GM18867 (cell line): ENCODE data around the gene CMSS1.

ENCODE experiments used
- ATAC-seq: cut with Tn5 transposase; IDR thresholded peaks from one replicate; pipeline ENCODE4 v1.9.1; 2021; ENCODE audit warnings: mild to moderate bottlenecking, moderate library complexity; ENCODE audit not compliant: unreplicated experiment

Gene CMSS1

GRCh38 chr3:99899603-99900002, 81.9 kb downstream of the CMSS1 start:
- ATAC-seq = no peak

GRCh38 chr3:99900248-99900647, 82.6 kb downstream of the CMSS1 start:
- ATAC-seq = no peak

GRCh38 chr3:99901200-99901926, 83.7 kb downstream of the CMSS1 start:
- ATAC-seq = no peak

DNA sequence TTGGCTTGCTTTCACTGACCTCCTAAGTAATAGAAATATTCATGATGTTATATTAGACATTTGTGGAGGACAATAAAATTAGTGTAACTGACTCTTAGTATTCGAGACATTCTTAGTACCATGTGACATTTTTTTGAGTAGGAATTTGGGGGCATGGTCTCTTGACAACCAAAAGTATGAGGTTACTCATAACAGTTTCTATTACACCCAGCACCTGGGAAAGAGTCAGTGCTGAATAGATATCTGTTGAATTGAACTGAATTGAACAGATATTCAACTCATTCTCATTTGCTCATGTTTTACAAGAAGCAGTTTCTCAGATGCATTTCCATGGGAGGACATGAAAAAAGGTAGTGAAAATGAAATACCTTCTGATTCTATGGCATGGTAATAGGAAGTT, 84.4 kb downstream of the CMSS1 start:
- ATAC-seq = no peak

DNA sequence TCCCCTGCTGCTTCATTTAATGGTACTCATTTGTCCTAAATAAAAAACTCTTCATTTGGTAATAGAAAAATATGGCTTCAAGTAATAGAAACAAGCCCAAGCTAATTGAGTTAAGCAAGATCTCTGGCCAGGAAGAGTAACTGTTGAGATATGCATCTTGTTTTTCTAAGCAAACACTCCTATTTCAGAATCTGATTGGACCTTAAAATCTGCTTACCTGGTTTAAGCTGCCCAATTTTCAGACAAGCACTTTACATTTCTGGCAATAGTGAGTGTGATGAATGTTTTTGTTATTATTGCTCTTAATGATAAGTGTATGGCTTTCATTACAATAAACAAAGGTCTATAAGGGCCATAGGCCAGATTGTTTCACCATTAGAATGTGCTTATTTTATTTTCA, 86.2 kb downstream of the CMSS1 start:
- no peak for ATAC-seq

DNA sequence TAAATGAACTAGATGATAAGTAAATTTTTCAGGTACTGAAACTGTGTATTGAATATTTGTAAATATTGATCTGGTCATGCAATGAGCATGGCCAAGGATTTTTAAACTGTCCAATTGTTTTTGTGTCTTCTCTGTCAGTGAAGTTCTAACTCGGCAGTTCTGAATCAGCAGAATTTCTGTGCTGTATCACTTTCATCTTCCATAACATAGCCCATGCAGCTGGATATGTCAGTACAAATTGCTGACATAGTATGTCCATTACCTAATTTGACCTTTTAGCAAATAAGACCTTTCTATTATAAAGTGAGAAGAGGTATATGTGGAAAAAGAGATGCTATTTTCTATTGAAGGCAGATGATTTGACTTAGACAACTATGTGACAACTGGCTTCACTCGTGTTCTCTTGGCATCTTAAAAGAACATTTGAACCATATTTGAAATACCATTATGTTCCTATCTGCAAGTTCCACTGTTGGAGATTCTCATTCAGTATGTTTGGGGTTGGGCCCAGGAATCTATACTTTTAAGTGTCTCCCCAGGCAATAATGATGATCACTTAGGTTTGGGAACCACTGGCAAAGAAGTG, 90.4 kb downstream of the CMSS1 start:
- ATAC-seq = no peak

DNA sequence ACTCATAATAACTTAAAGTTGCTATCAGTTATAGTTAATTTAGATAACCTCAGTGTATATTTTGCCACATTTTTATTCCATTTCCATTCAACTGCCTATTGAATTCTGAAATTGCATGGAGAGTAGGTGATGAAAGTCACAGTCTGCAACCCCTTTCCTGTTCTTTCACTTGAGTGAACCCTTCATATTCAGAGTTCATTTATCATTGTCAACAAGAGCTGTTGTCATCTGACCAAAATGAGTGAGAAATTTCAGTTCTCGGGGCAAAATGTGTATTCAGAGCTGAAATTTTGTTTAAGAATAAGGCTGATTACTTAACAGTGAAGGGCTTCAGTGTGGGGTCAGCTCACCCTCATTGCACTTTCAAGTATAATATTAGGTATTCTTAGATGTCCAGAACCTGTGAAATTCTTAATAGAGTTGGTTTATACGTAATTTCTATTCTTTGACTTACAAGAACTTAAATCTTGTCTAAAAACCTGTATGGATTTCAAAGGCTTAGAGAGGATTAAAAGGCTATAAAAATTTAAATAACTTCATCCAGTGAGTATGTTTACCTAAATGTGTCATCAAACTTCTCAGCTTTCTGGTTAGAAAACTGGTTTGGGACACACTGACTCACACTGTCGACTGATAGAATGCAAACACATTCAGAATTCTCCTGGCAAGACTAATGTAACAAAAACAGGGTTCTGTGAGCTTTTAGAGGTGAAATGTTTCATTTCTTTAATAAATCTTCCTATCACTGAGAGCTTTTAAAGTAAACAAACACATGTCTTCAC, 92.2 kb downstream of the CMSS1 start:
- ATAC-seq = no peak

DNA sequence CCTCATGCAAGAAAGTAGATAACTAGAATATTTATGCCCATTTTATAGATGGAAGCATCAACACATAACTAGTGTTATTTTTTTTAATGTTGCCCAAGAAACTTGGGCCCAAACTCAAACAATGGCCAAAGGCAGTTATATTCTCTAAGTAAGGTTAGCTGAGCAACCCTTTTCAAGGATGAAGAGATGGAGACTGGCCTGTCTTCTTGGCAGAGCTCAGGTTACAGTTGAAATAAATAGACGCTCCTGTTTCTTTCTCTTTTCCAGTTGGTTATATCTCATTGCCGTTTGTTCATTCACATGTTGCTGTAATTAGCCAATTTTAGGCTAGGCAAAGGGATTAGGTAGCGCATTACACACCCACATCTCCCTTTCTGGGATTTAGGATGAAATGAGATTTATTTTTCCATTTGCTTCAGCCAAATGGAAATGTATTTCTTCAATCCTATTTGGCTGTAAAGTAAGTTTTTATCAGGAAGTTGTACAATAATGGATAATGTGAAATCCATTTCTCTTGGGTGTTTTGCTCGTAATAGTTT, 93.2 kb downstream of the CMSS1 start:
- ATAC-seq = no peak

DNA sequence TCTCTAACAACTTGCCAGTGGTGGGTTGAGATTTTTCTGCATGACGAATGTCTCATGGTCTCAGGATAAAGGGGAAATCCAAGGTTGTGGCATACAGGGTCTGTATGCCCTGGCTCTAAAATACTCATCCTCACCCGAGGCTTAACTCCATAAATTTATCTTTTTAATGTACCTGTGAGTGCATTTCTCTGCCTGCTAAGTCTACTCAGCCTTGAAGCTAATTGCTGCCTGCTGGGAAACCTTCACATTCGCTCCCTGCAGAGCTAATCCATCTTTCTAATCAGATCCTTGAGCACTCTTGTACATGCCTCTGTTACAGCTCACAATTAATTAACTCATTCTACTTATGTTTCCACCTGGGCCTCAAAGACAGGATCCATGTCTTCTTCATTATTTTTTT, 93.8 kb downstream of the CMSS1 start:
- no peak for ATAC-seq

- no peak for ATAC-seq
Measured at GRCh38 chr3:99915906-99916432, 98.3 kb downstream of the CMSS1 start.

GRCh38 chr3:99918715-99919114, 101.1 kb downstream of the CMSS1 start:
- ATAC-seq = no peak

DNA sequence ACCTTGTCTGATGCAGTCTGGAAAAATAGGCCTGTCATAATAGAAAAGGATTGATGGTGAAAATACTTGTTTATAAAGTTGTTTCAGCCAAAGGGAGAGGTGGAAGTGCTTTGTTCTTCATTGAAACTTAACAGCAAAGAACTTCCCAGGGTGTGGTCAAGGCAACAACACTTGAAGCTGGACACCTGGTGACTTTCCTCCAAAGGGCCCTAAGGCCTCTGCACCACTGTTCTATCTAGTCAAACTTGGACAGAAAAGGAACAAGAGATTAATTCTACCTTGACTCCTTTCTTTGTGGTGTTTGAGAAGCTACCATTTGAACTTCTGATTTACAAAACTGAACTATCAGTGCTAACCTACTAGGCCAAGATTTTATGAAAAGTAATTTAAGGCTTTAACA, 102.0 kb downstream of the CMSS1 start:
- no peak for ATAC-seq

GRCh38 chr3:99920481-99921376, 103.1 kb downstream of the CMSS1 start:
- no peak for ATAC-seq

GRCh38 chr3:99921377-99921695, 103.7 kb downstream of the CMSS1 start:
- ATAC-seq = no peak

DNA sequence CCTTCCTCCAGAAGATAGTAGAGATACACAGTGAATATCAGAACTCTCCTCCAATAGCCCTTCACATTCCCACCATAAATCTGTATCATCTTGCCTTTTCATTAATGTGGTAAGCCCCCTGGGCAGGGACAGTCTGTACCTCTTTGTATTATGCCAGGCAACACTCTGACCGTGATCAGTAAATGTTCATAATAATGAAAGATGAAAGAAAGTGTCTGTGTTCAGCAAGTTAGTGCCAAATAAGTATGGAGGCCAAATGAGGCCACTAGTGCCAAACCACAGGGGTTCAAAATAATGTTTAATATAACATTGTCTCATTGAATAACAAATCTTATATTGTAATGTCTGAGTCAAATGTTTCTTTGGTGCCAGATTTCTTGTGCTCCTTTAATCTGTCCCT, 104.3 kb downstream of the CMSS1 start:
- ATAC-seq = no peak

GRCh38 chr3:99923873-99924272, 106.2 kb downstream of the CMSS1 start:
- no peak for ATAC-seq

DNA sequence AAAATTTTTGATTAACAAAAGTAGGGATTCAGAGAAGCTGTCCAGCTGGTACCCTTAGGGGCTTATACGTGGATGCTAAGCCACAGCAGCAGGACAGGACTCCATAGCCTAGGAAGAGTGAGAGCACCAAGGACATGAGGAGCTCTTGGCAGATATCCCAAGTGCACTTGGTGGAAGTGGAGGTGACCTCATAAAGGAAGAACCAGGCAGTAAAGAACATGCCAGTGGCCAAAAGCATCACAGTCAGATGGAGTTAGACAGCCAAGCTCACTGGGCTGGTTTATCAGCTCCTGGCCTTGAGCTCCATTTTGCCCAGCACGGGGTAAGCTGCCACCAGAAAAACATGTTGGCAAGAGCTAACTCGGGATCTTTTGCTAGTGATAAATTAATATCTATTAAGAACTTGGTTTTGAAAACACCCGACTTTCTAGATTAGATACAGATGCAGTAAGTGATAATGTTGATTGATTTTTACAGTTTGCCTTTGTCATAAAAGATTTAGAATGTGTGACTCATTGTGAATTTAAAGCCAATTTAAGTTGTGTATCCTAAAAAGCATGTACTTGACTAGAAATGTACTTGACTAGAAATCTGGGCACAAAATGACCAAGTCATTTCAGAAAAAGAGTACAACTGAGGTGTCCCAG, 108.0 kb downstream of the CMSS1 start:
- ATAC-seq = no peak

- no peak for ATAC-seq
Measured at GRCh38 chr3:99927671-99928457, 110.2 kb downstream of the CMSS1 start.
